Neural progenitor cell (in vitro differentiated cells): ENCODE data around the gene KCNAB1.

Experiments
- EZH2 ChIP-seq: fragments of 200-600 bp; sonication (generic); IDR thresholded peaks from 2 replicates; pipeline ENCODE4 v1.6.1; 2017; ENCODE audit warnings: antibody characterized with exemption, mild to moderate bottlenecking, moderate library complexity
- EZH2phosphoT487 ChIP-seq: fragments of 200-600 bp; sonication (generic); IDR thresholded peaks from 2 replicates; pipeline ENCODE4 v1.6.1; 2017; ENCODE audit warnings: antibody characterized with exemption
- TF ChIP-seq, protein P1 (sequence below): fragments of 200-600 bp; sonication (generic); IDR thresholded peaks from 2 replicates; pipeline ENCODE4 v1.5.1; 2017; ENCODE audit warnings: antibody characterized with exemption, mild to moderate bottlenecking

DNA sequence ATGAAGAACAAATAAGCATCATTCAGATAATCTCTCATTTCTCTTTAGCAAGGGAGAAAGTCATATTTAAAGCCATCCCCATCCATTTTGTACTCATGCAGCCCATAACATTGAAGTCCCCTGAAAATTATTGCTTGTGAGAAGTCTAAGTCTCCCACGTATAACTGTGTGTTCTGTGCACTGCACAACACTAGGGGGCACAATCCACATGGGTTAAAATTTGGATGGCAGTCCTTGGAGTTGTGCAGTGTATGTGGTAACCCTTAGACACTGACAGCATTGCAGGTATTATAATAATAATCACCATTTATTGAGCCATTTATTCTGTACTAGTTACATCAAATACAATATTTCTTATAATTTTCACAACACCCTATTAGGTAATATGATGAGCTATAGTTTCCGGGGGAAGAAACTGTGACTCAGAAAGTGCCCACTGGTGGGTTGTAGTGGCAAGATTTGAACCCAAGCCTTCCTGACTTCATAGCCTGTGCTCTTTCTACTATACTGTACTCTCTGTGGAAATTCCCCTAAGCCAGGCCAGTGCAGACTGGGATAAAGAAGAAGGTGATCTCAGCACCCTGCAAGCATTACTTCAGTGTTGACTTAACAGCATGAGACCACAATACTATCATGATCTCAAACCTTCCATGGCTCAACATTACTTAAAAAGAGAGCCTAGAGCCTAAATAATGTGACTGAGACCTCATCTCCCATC is 15.7 kb downstream of the KCNAB1 start:
- no peak for TF ChIP-seq EZH2phosphoT487
- TF ChIP-seq, protein P1, sequence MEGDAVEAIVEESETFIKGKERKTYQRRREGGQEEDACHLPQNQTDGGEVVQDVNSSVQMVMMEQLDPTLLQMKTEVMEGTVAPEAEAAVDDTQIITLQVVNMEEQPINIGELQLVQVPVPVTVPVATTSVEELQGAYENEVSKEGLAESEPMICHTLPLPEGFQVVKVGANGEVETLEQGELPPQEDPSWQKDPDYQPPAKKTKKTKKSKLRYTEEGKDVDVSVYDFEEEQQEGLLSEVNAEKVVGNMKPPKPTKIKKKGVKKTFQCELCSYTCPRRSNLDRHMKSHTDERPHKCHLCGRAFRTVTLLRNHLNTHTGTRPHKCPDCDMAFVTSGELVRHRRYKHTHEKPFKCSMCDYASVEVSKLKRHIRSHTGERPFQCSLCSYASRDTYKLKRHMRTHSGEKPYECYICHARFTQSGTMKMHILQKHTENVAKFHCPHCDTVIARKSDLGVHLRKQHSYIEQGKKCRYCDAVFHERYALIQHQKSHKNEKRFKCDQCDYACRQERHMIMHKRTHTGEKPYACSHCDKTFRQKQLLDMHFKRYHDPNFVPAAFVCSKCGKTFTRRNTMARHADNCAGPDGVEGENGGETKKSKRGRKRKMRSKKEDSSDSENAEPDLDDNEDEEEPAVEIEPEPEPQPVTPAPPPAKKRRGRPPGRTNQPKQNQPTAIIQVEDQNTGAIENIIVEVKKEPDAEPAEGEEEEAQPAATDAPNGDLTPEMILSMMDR: peak; percentile 55
- no peak for TF ChIP-seq EZH2
